DMS153 treated with DMSO at 0.1 percent for 48 hours (cell line): ENCODE measurements around the gene ARFGEF3.
A peak's percentile ranks its signal among the peaks of the same experiment; 100 is the strongest.
"Not testable (repeated sequence)": the region's sequence is repeated elsewhere in the genome, so short reads cannot be mapped to it uniquely, and the experiment has no call there.

Experiments
- DNase-seq: peaks from one replicate; lab custom pipeline; 2025; ENCODE audit not compliant: unreplicated experiment; lab: John Stamatoyannopoulos, UW

Gene ARFGEF3, protein sequence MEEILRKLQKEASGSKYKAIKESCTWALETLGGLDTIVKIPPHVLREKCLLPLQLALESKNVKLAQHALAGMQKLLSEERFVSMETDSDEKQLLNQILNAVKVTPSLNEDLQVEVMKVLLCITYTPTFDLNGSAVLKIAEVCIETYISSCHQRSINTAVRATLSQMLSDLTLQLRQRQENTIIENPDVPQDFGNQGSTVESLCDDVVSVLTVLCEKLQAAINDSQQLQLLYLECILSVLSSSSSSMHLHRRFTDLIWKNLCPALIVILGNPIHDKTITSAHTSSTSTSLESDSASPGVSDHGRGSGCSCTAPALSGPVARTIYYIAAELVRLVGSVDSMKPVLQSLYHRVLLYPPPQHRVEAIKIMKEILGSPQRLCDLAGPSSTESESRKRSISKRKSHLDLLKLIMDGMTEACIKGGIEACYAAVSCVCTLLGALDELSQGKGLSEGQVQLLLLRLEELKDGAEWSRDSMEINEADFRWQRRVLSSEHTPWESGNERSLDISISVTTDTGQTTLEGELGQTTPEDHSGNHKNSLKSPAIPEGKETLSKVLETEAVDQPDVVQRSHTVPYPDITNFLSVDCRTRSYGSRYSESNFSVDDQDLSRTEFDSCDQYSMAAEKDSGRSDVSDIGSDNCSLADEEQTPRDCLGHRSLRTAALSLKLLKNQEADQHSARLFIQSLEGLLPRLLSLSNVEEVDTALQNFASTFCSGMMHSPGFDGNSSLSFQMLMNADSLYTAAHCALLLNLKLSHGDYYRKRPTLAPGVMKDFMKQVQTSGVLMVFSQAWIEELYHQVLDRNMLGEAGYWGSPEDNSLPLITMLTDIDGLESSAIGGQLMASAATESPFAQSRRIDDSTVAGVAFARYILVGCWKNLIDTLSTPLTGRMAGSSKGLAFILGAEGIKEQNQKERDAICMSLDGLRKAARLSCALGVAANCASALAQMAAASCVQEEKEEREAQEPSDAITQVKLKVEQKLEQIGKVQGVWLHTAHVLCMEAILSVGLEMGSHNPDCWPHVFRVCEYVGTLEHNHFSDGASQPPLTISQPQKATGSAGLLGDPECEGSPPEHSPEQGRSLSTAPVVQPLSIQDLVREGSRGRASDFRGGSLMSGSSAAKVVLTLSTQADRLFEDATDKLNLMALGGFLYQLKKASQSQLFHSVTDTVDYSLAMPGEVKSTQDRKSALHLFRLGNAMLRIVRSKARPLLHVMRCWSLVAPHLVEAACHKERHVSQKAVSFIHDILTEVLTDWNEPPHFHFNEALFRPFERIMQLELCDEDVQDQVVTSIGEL (N-terminal part only)

GRCh38 chr6:138161338-138162110 lies at the start of gene ARFGEF3:
ARFGEF3 (plus strand) TSS chr6:138161939; CDS start chr6:138162087, 148 bp downstream.
- peak; percentile 21 for DNase-seq

DNA sequence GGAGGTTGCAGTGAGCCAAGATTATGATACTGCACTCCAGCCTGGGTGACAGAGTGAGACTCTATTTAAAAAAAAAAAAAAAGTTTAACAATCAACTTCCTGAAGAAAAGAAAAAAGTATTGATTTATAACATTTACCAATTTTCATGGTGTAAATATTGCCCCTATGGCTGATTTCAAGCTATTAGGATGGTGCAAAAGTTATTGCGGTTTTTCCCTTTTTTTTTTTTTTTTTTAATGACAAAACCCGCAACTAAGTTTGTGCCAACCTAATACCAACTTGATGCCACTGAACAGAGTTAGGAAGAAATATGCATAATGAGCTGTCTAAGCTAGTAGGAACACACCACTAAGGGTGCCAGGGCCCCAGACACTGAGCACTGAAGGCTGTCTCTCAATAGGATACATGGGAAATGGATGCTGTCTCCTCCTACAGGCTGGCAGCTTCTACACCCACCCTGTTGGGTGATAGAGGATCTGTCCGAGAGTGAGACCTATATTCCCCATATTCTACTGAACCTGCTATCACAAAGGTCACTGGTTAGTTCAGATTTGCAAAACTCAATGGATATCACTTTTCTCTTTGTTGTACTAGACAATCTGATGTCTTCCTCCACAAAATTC lies 48.0 kb upstream of the ARFGEF3 start:
- no peak for DNase-seq

DNA sequence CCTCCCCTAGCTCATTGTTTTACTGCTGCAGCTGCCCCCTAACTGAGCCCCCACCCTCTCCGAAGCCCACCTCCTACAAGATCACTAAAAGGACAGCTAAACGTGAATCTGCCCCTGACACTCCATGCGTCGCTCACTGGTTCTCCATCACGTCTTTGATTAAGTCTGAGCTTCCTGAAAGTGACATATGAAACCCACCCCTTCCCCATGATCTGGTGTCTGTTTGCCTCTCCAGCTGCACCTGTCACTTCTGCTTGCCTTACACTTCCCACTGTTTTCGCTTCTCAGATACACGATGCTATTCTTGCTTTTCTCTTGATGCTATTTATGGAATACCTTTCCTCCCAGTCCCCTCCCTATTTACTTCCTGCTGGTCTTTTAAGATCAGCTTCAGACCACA lies 46.5 kb upstream of the ARFGEF3 start:
- no peak for DNase-seq

DNA sequence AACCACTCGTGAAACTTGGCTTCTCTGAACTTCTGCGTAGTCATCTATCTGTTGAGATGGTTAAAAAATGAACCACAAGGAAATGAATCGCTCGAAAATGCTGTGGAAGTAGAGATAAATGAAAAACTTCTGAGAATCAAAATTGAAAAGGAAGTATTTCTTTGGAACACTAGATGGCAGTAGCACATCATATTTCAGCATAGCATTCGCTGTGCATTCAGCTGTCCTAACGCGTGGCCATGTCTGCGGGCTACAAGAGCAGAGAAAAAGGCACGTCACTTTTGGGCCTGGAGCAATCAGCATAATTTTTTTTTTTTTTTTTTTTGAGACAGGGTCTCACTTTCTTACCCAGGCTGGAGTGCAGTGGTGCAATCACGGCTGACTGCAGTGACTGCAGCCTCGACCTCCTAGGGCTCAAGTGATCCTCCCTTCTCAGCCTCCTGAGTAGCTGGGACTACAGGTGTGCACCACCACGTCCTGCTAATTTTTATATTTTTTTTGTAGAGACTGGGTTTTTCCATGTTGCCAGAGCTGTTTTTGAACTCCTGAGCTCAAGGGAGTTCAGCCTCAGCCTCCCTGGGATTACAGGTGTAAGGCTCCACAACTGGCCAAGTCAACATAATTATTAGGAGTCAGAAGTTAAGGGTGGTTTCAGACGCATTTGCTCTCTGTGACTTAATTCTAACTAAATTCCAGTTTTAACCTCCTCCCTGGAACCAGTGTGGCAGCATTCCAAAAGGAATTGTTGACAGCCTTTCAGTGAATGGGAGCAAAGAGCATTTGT lies 45.7 kb upstream of the ARFGEF3 start:
- DNase-seq: peak; percentile 63

DNA sequence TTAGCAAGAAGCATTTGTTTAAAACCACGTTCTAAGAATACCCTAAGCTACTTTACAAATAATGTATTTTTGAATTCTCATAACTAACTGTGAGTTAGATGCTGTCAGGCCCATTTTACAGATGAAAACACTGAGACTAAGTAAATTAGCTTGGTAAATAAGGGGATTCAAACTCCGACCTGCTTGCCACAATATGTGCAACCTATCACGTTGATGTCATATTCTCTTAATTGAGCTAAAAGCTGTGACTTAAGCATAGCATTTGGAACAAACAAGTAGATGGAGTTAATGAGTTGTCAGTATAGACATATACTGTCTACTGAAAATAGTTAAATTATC lies 45.1 kb upstream of the ARFGEF3 start:
- DNase-seq: no peak

- no peak for DNase-seq
Observed at GRCh38 chr6:138117376-138117914, 44.3 kb upstream of the ARFGEF3 start.

DNA sequence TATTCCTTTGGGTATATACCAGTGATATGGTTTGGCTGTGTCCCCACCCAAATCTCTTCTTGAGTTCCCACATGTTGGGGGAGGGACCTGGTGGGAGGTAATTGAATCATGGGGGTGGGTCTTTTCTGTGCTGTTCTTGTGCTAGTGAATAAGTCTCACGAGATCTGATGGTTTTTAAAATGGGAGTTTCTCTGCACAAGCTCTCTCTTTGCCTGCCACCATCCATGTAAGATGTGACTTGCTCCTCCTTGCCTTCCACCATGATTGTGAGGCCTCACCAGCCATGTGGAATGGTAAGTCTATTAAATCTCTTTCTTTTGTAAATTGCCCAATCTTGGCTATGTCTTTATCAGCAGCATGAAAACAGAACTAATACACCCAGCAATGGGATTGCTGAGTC lies 42.5 kb upstream of the ARFGEF3 start:
- not testable (repeated sequence) for DNase-seq

GRCh38 chr6:138119976-138120375 lies 41.8 kb upstream of the ARFGEF3 start:
- DNase-seq: no peak

DNA sequence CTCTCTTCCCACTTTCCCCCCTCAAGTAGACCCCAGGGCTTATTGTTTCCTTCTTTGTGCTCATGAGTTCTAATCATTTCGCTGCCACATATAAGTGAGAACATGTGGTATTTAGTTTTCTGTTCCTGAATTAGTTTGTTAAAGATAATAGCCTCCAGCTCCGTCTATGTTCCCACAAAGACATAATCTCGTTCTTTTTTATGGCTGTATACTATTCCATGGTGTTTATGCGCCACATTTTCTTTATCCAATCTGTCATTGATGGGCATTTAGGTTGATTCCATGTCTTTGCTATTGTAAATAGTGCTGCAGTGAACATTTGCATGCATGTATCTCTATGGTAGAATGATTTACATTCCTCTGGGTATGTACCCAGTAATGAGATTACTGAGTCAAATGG lies 37.6 kb upstream of the ARFGEF3 start:
- DNase-seq: no peak

DNA sequence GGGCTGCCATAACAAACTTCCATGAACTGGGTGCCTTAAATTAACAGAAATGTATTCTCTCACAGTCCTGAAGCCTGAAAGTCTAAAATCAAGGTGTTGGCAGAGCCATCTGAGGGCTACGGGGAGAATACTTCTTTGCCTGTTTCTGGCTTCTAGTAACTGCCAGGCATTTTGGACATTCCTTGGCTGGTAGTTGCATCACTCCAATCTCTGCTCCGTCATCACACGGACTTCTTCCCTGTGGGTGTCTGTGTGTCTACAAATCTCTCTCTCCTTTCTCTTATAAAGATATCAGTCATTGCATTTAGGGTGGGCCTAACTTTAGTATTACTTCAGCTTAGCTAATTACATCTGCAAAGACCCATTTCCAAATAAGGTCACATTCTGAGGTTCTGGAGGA lies 33.6 kb upstream of the ARFGEF3 start:
- DNase-seq: no peak

GRCh38 chr6:138129190-138129589 lies 32.5 kb upstream of the ARFGEF3 start:
- DNase-seq: no peak

- no peak for DNase-seq
Observed at GRCh38 chr6:138142806-138143205, 18.9 kb upstream of the ARFGEF3 start.

- DNase-seq: no peak
Observed at GRCh38 chr6:138145402-138145801, 16.3 kb upstream of the ARFGEF3 start.

- DNase-seq: no peak
Observed at GRCh38 chr6:138146544-138146943, 15.2 kb upstream of the ARFGEF3 start.

- no peak for DNase-seq
Observed at GRCh38 chr6:138155443-138155842, 6.3 kb upstream of the ARFGEF3 start.

- peak; percentile 28 for DNase-seq
Observed at GRCh38 chr6:138157986-138158638, 3.6 kb upstream of the ARFGEF3 start.

- DNase-seq: no peak
Observed at GRCh38 chr6:138159246-138159645, 2.5 kb upstream of the ARFGEF3 start.

DNA sequence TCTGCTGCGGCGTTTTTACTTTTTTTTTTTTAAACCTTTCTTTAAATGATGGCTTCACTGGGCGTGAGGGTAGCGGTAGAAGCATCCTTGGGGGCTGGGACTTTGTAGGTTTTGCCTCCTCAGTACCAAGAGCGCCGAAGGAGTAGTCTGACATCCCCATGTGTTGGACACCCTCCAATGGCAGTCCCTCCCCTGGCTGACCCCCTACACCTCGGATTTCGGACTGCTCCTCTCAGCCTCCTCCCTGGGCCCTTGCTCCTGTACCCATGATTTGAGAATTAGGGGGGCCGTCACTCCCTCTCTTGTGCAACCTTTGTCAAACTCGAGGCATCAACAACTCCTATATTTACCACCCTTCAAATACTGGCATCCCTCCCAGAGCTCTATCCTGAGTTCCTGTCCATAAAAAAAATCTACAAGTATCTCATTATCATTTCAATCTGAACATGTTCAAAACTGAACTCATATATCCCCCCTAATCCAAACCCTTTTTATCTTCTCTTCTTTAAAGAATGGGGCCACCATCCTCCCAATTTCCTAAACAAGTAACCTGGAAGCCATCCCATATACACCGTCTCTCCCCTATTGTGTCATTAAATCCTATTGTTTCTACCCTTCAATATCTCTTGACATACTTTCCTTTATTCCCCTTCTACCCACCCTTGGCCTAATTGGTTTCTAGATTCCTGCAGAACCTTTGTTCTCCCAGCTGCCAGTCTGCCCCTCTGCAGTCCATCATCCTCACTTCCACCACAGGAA lies 1.2 kb upstream of the ARFGEF3 start:
- DNase-seq: peak; percentile 62
